B cell (primary cell): Measurements from ENCODE around the gene EIF4A3. TPM values are rescaled to one million over a fixed set of nuclear protein-coding genes. Genes with fewer than 3 reads are reported as not detected.

ENCODE experiments used
- ATAC-seq: fragments of 200-7000 bp; cut with Tn5 transposase; one replicate; pipeline ENCODE4 v1.10.0; 2021; ENCODE audit warnings: low read depth, mild to moderate bottlenecking, moderate number of reproducible peaks, moderate library complexity
- CTCF ChIA-PET: fragments of 350-600 bp; sonication (Branson Sonifier 250); formaldehyde crosslinking; loops from one replicate; lab custom pipeline; 2021; ENCODE audit warnings: antibody characterized with exemption, inconsistent platforms; lab: Charles Lee
- POLR2A ChIA-PET: fragments of 350-600 bp; sonication (Branson Sonifier 250); formaldehyde crosslinking; loops from one replicate; lab custom pipeline; 2021; ENCODE audit warnings: antibody characterized with exemption; lab: Charles Lee
- DNase-seq: peaks from one replicate; pipeline ENCODE4 v3.0.0; 2013
- H2AFZ ChIP-seq: 2 replicates; pipeline ENCODE4 v1.6.1; 2012; ENCODE audit warnings: mild to moderate bottlenecking, low read depth, low read length; ENCODE audit not compliant: insufficient read depth, poor library complexity, severe bottlenecking
- H3K27ac ChIP-seq, 2 donors: 1 replicate in 1 of 2; 2 replicates in 1 of 2; pipeline ENCODE4 v1.5.1; 2012 to 2013; ENCODE audit warnings: low read length in 2 of 2, mild to moderate bottlenecking in 2 of 2, moderate library complexity in 1 of 2
- H3K27me3 ChIP-seq, 4 experiments: fragments of 200-600 bp in 1 of 4; sonication (generic) in 1 of 4; replicated peaks in 1 of 4; 1 replicate in 2 of 4; 2 replicates in 2 of 4; pipeline versions ENCODE4 v1.6.1 to v1.7.0; 2013 to 2016; ENCODE audit warnings: low read length in 3 of 4, mild to moderate bottlenecking in 2 of 4, mixed read lengths in 1 of 4, moderate library complexity in 1 of 4; ENCODE audit not compliant: insufficient read depth in 4 of 4, control insufficient read depth in 3 of 4; ENCODE audit errors: control extremely low read depth in 1 of 4
- H3K36me3 ChIP-seq, 2 experiments: replicated peaks in 1 of 2; 1 replicate in 1 of 2; 2 replicates in 1 of 2; pipeline versions ENCODE4 v1.6.1 to v1.7.1; 2013; ENCODE audit warnings: low read length in 1 of 2; ENCODE audit not compliant: insufficient read depth in 2 of 2, control insufficient read depth in 1 of 2; ENCODE audit errors: control extremely low read depth in 1 of 2, extremely low read depth in 1 of 2
- H3K4me1 ChIP-seq, 2 donors: fragments of 200-600 bp in 1 of 2; sonication (generic) in 1 of 2; 1 replicate in 1 of 2; 2 replicates in 1 of 2; pipeline versions ENCODE4 v1.5.1 to v1.6.1; 2013 to 2017; ENCODE audit warnings: low read length in 2 of 2; ENCODE audit not compliant: control insufficient read depth in 2 of 2, insufficient read depth in 2 of 2
- H3K4me2 ChIP-seq: replicated peaks from 2 replicates; pipeline ENCODE3; 2012; ENCODE audit warnings: mild to moderate bottlenecking, low read depth, low read length; ENCODE audit not compliant: poor library complexity, severe bottlenecking
- H3K4me3 ChIP-seq, 5 experiments: fragments of 200-600 bp in 1 of 5; sonication (generic) in 1 of 5; 1 replicate in 3 of 5; 2 replicates in 2 of 5; pipeline versions ENCODE4 v1.5.1 to v1.7.0; 2011 to 2016; ENCODE audit warnings: low read length in 4 of 5, mild to moderate bottlenecking in 4 of 5, low read depth in 2 of 5, control low read depth in 1 of 5, moderate library complexity in 1 of 5; ENCODE audit not compliant: insufficient read depth in 1 of 5; ENCODE audit errors: control extremely low read depth in 1 of 5, extremely low read depth in 1 of 5
- H3K79me2 ChIP-seq: fragments of 200-600 bp; sonication (generic); one replicate; pipeline ENCODE4 v1.6.0; 2016; ENCODE audit warnings: low read length; ENCODE audit not compliant: control insufficient read depth, insufficient read depth
- H3K9ac ChIP-seq: fragments of 200-600 bp; sonication (generic); 2 replicates; pipeline ENCODE4 v1.6.1; 2017; ENCODE audit warnings: mild to moderate bottlenecking, low read length, moderate library complexity
- H3K9me3 ChIP-seq, 3 donors: one replicate each; pipeline versions ENCODE4 v1.6.1 to v1.7.1; 2013; ENCODE audit warnings: low read length in 2 of 3; ENCODE audit not compliant: control insufficient read depth in 2 of 3, insufficient read depth in 1 of 3; ENCODE audit errors: control extremely low read depth in 1 of 3
- H4K20me1 ChIP-seq: 2 replicates; pipeline ENCODE4 v1.6.0; 2012; ENCODE audit warnings: mild to moderate bottlenecking, low read length; ENCODE audit not compliant: insufficient read depth, control insufficient read depth, poor library complexity, severe bottlenecking
- H3K27ac Mint-ChIP-seq: one replicate; pipeline ENCODE4 v1.8.0; 2021; ENCODE audit warnings: mixed read lengths
- H3K27me3 Mint-ChIP-seq: one replicate; pipeline ENCODE4 v1.8.0; 2021; ENCODE audit warnings: mixed read lengths
- H3K4me1 Mint-ChIP-seq: one replicate; pipeline ENCODE4 v1.8.0; 2021; ENCODE audit warnings: mixed read lengths
- H3K4me3 Mint-ChIP-seq: one replicate; pipeline ENCODE4 v1.8.0; 2021; ENCODE audit warnings: mixed read lengths
- H3K9me3 Mint-ChIP-seq: one replicate; pipeline ENCODE4 v1.8.0; 2022; ENCODE audit warnings: mixed read lengths; ENCODE audit not compliant: insufficient read depth
- CTCF ChIP-seq: fragments of 200-600 bp; IDR thresholded peaks from one replicate; pipeline ENCODE4 v1.8.0; 2022; ENCODE audit warnings: antibody characterized with exemption, mild to moderate bottlenecking
- EZH2 ChIP-seq: IDR thresholded peaks from 2 replicates; pipeline ENCODE4 v1.6.1; 2012; ENCODE audit warnings: borderline replicate concordance, low read depth, mild to moderate bottlenecking, moderate library complexity, low read length; ENCODE audit not compliant: insufficient read depth, poor library complexity, severe bottlenecking
- WGBS: methylation state at CpG from one replicate; pipeline ENCODE4 v1.1.5; 2013; ENCODE audit warnings: missing lambda C conversion rate; ENCODE audit not compliant: insufficient coverage; 5-methylcytosine and 5-hydroxymethylcytosine counted together
- intact Hi-C: fragments of 100-400 bp; cut with micrococcal nuclease; formaldehyde crosslinking; loops from one replicate; pipeline ENCODE4 v1.10.0; 2022
- polyA plus RNA-seq: library from polyadenylated mRNA; depleted of rRNA; stranded (reverse); fragments of >200 nt; gene quantifications from 2 replicates; pipeline ENCODE4 v1.2.3, GENCODE V29; 2012
- total RNA-seq, 2 donors: library from RNA; stranded (reverse); fragments of 120-200 nt in 1 of 2; gene quantifications; 1 replicate in 1 of 2; 2 replicates in 1 of 2; pipeline versions ENCODE4 v1.2.3 to v1.2.4, GENCODE V29; 2013 to 2022

The EIF4A3 gene
- total and polyA plus RNA-seq, 2 donors (not counting 1 experiment from before 2014, with no cell fraction given) = 86.0 to 137 TPM

GRCh38 chr17:80142929-80143328 is 4.0 kb downstream of the EIF4A3 start:
- WGBS = no CpG with 5 or more reads among the region's 6 CpGs
- ChIA-PET POLR2A (interaction anchor here (0.6 kb wide), 1 partner anchor 11 kb away, joined by 4 read pairs; no protein-coding TSS in a partner anchor), CTCF (no interaction called here)
- peaks cover 52% of the 10 kb centered on the region for H4K20me1 ChIP-seq
- Mint-ChIP-seq H3K27ac (no peak overlapping the region), H3K9me3 (no peaks in the 10 kb centered on the region), H3K4me3 (no peak overlapping the region), H3K27me3 (no peaks in the 10 kb centered on the region), H3K4me1 (peaks cover 27% of the 10 kb centered on the region)
- H3K36me3 ChIP-seq = peaks cover 3 to 60% of the 10 kb centered on the region in 2 experiments
- no peak overlapping the region for H3K4me2 ChIP-seq
- H3K27ac ChIP-seq = no peak overlapping the region
- H3K79me2 ChIP-seq = peaks cover 45% of the 10 kb centered on the region
- no peak overlapping the region for H3K4me3 ChIP-seq
- TF ChIP-seq EZH2 = no peak
- TF ChIP-seq CTCF = no peak
- H2AFZ ChIP-seq = no peak overlapping the region
- intact Hi-C loops = no loop called here
- no peaks in the 10 kb centered on the region for H3K27me3 ChIP-seq
- DNase-seq (no peak), ATAC-seq (no peak)
- no peak overlapping the region for H3K9ac ChIP-seq
- H3K4me1 ChIP-seq = peaks cover 20 to 29% of the 10 kb centered on the region in 2 donors
- H3K9me3 ChIP-seq = no peaks in the 10 kb centered on the region

- no peak for TF ChIP-seq EZH2
- no peak for TF ChIP-seq CTCF
- Histone ChIP-seq H3K27ac (no peak overlapping the region), H4K20me1 (peaks cover 51% of the 10 kb centered on the region), H3K36me3 (peaks cover 3 to 73% of the 10 kb centered on the region in 2 experiments), H3K9me3 (no peaks in the 10 kb centered on the region), H3K4me2 (no peak overlapping the region), H3K9ac (no peak overlapping the region), H3K79me2 (peaks cover 37% of the 10 kb centered on the region), H3K4me3 (no peak overlapping the region), H2AFZ (no peak overlapping the region), H3K4me1 (peaks cover 18 to 26% of the 10 kb centered on the region in 2 donors), H3K27me3 (no peaks in the 10 kb centered on the region)
- Mint-ChIP-seq H3K27ac (no peak overlapping the region), H3K27me3 (no peaks in the 10 kb centered on the region), H3K9me3 (no peaks in the 10 kb centered on the region), H3K4me1 (peaks cover 22% of the 10 kb centered on the region), H3K4me3 (no peak overlapping the region)
- WGBS = 90% methylated on average over 2 of the region's 7 CpGs
- ATAC-seq (no peak), DNase-seq (no peak)
- intact Hi-C loops = no loop called here
- CTCF ChIA-PET = no interaction called here
- POLR2A ChIA-PET = no interaction called here
These were observed 5.3 kb downstream of the EIF4A3 start for GRCh38 chr17:80141463-80142165.
